ENCODE measurements around the gene FBXW12.

Gene FBXW12

DNA sequence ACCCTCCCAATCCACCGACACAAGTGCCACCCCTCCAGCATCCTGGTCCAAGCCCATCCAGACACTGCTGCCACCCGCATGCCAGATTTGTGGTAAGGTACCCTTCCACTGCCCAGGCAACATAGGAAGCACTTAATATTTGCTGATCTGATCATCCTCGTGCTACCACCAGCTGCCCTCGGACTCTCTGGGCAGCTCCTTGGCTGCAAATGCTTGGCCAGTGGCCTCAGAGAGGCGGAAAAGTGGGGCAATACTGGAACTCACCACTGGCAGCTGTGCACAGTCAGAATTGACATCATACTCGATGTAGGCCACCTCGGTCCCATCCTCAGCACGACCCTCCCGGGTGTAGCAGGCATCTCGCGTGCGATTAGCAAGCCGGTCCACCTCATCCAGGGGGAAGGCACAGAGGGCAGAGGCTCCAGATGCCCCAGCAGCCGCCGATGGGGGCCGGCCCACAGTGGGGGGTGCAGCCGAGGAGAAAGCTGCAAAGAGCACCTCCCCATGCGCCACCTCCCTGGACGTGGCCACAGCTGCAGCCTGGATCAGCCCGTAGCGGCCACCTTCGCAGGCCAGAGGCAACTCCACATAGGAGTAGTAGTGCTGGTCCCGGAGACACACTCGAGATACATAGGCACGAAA is 51.3 kb downstream of the FBXW12 start:
- no peak for DNase-seq

DNA sequence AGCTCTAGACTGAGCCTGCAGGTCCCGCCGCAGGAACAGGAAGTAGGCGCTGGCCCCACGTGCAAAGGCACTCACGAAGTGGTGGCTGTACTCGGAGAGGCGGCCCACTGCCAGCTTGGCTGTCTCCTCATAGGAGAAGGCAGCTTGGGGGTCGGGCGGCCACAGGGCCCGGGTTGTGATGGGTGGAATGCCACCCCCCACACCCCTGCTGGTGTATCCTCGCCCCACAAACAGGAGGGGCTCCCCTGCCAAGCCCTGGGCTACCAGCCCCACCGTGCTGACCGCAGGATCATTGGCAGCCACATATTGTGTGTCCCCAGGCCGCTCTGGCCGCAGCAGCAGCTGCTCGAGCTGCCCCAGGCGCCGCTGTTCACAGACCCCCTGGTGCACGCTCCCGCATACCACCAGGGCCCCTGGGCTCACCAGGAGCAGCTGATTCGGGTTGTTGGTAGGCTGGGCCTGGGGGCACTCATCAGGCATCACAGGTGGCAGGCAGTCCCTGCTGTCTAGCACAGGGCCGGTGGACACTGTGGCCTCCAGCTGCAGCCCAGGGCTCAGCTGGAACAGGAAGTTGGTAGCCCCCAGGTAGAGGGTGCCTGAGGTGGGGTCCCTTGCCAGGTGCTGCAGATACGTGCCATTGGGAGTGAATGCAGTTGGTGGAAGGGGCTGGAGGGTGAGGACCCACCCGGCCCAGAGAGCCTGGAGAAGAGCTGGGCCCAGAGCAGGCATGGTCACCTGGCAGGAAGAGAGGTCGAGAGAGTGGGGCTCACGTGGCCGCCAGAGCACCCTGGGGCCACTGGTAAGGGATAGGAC is 52.1 kb downstream of the FBXW12 start:
- DNase-seq: no peak

DNA sequence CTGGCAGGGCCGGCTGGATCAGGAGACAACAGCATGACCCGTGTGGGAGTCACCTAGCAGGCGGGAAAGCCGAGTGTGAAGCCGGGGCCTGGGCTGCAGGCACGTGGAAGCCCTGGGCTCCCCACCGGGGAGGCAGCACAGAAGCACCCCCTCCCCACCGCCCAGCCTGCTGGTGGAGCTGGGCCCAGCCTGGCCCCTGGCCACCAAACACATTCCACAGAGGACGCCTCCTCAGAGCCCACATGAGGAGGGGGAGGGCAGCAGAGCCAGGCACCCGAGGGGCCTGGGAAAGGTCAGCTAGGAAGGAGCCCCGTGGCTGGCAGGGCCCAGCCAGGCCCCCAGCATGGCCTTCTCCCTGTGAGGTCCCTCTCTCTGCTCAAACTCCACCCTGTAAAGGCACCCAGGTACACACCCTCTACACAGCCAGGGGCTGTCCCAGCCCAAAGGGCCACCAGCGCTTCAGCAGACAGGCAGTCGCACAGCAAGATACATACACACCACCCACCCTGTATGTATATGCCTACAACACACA is 53.3 kb downstream of the FBXW12 start:
- DNase-seq: no peak

DNA sequence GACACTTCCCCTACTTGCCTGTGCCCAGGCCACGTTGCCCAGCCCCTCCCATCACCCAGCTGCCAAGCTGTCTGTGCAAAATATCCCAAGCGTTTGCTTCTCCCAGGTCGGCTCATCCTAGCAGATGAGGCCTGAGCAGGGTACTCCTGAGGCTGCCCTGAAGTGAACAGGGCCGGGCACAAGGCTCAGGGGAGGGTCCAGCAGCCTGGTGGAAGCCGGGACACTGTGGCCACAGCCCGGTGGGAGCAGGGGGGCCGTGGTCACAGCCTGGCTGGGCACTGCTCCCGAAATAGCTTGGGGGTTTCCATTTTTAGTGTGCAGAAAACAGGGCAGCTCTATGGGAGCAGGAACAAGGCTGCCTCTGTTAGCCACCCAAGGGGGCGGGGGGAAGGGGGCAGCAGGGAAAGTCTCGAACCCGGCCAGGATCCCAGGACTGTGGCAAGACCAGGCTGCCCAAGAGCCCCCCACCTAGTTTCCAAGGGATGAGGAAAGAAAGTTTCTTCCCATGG is 54.4 kb downstream of the FBXW12 start:
- DNase-seq: no peak

DNA sequence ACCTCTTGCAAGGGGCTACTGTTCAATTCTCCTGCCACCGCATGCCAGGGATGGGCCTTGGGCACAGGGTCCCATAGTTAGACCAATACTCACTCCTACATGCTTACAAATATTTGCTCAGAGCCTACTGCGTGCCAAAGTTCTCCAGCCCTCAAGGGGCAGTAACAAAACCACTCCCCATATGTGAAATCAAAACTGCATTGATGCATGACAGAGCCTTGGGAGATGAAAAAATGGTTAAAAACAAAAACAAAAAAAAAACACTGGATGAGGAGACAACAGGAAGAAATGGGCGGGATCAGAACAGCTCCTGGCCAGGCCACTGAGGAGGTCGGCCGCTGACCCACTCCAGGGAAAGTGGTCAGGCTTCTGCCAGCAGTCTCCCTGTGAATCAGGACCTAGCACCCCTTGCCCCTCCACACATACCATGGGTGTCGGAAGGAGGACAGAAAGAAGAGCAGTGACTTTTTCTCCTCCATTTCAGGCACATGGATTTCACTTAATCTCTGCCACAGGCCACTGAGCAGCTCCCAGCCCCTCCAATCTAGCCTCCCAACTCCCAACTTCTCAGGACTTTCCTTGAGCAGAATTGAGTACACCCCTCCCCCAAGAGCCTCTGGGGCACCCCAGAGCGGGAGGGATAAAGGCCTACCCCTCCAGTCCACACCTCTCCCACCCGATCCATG is 55.1 kb downstream of the FBXW12 start:
- DNase-seq: no peak

DNA sequence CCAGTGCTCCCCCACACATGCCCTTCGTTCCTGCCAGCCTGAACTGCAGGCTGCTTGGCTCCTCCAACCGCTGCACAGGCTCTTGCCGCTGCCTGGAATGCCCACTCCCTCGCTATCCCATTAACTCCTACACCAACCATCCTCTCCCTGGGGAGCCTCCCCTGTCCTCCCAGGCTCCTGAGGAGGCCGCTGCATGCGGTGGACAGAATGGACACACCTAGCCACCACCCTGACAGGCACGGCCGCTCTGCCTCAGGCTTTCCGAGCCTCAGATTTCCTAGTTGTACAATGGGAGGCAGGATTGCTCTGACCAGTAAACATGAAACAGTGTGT is 55.6 kb downstream of the FBXW12 start:
- DNase-seq: no peak

DNA sequence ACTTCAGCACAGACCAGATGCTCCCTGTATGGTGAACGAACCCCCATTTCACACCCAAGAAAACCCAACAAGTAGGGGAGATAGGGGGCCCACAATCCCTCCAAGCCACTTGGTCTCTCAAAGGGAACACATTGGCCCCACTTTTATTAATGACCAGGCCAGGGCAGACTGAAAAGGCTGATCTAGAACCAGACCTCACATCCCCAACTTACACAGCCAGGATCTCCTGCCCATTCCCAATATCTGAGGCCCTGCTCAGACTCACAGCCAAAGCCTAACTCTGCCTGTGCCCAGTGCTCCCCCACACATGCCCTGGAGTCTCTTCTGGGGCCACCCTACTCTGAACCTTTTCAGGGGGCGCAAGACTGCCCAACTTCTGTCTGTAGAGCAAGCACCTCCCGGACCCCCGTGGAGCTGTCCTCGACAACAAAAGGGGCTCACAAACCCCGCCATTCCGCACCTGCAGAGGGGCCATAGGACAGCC is 56.1 kb downstream of the FBXW12 start:
- no peak for DNase-seq

DNA sequence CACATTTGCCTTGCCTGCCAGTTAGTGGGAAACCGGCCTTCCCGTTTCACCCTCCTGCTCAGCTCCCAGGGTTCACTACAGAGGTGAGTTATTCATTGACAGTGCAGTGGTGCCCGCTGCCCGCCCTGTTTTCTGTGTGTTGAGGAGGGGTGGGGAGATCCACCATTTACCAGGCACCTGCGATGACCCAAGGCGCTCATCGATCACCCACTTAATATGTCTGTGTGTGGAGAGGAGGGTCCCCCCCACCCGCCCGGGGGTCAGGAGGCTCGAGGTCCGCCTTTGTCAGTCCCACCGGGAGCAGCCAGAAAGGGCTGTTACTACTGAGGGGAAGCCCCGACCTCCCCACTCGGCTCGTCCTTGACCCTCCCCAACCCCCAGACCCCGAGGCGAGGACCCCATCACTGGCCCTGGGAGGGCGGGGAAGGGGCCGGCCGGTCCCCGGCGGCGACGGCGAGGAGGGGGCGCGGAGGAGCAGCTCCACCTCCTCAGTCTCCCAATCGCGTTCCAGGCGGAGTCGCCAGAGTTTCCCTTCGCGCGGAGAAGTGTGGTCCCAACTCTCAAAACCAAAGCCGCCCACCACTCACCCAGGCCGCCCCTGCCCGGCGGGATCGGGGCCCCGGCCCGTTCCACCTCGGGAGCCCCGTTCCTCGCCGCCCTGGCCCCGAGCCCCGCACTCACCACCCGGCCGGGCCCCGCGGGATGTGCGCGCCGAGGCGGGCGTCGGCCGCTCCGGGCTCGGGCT is 56.7 kb downstream of the FBXW12 start:
- no peak for DNase-seq

DNA sequence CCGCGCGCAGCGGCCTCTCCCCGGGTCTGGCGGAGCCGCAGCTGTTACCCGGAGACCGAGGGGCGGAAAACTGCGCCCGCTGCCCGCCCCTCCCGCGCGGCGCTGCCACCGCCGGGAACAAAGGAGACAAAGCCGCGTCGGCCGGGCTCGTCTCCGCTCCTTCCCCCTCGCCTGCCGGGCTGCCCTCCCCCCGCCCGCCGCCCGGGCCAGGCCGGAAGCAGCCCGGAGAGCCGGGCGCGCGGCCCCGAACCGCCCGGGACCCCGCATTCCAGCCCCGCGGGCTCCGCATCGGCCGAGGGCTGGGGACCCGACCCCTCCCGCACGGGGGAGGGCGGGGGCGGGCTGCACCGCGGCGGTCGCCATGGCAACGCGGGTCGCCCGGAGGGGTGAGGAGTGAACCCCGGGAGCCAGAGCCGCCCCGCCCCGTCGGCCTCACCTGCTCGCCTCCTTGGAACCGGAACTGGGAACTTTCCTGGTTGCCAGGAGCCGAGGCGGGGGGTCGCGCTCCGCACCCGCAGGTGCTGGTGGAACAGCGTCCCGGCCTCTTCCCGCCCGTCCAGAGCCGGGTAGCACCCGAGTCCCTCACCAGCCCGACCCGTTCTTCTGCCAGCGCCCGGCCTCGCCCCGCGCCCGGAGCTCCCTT is 57.4 kb downstream of the FBXW12 start:
- DNase-seq: no peak

DNA sequence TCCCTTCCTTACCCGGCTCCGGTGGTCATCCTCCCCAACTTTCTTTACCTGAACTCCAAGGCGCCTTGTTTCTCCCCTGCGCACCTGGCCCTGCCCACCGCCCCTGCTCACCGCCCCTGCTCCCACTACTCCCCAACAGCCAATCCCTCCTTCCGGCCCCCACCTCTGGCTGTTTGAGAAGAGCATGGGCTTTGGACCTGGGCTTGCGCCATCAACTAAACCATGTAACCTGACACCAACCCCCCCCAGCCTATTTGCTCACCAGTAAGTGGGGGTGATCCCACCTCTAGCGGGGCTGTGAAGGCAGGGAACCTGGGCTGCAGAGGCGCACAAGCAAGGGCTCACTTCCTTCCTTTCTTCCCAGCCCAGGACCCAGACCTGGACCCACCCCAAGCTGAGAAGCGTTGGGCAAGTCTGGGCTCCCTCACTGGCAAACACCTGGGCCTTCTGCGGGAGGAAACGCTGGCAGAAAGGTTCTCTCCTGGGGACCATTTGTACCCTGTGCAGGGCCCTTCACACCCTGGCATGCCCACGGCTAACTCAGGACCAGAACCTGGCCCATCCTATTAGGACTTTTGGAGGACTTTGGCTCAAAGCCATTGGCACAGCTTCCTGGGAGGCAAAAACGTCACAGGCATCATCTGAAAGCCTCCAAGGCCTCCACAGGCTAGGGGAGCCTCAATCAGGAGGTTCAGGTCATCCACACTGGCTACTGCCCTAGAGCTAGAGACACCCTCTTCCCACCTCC is 58.1 kb downstream of the FBXW12 start, which contains the start of gene PLXNB1:
Gene PLXNB1, minus strand, starts transcription at position 127 of the 748 bp plus-strand sequence. CDS start 5,475 bp downstream, outside the sequence.
- no peak for DNase-seq

DNA sequence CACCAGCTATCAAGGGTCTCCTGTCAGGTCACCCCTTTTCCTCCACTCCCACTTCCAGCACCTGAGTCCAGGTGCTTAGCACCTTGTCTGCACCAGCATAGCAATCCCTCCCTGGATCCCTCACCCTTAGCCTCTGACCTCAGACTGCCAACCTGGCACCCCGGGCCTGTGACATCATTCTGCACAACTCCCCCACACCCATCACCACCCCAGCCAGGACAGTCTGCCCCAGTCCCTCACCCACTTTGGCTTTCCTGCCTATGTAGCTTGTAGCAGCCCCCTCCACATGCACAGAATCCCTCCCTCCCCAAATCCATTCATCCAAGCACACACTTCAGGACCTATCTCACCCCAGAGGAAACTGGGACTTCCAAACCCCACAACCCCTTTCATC is 58.7 kb downstream of the FBXW12 start:
- no peak for DNase-seq

DNA sequence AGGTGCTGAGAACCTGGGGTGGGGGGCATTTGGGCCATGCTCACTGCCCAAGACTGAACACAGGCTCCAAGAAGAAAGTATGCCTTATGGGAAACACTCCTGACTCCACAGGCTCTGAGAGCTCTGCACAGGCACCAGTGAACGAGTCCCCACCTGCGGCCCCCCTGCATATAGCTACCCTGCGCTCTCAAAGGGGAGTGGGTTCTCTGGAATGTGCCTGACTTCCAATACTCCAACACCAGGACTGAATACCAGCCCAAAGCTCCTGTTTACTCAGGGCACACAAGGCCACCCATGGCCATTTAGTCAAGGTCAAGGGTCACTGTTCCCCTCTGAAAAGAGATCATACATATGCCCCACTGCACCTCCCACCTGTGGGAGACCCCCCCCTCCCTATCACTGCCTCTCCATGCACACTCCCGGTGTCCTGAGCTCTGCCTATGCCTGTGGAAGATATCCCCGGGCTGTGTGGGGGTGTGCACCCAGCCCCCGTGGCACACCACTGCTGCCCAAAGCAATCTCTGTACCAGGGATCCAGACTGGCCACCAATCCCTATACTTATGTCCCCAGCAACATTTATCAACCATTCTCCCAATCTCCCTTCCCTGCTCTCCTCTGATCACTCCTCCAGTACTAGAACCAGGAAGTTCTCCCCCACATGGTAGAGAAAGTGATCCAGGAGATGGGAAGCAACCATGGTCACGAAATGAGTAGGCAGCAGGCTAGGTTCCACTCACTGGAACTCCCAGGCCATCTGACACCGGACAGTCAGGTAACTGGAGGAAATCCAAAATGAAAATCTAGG is 59.4 kb downstream of the FBXW12 start:
- no peak for DNase-seq

DNA sequence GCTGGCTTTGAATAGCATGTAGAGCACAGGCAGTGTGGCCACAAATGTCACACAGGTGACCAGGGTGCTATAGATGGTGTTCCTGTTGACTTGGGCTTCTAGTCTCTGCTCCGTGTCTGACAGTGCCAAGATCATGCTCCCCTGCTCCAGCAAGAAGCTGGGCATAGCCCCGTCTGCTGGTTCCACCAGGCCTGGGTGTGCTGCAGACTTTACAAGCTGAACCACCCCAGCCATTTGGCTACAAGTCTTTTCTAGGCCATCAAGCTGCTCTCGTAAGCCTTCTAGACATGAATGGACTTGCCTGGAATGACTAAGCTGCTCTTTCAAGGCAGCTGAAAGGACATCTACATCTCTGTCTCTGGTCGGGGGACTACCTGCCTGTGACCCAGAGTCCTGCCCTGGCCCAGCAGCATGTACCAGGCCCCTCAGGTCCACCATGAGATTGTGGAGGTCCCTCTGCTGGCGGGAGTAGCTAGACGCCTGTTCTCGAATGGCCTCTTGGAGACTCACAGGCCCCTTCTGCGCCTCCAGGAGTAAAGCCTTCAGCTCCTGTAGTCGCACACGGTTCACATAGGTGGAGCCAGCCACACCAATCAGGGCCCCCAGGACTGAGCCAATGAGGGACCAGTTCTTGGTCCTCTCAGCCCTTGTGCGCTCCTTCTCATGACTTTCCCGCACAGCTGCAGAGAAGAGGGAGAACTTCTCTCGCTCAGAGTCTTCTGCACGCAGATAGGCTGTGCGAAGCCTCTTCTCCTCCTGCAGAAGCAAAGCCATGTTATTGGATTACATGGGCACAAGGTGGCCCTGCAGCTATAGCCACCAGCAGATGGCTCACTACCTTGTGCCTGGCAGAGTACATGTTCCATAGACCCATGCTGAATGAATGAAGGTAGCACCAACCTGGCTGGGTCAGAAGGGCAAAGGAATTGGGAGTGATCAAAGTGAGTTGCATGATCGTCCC is 60.7 kb downstream of the FBXW12 start:
- no peak for DNase-seq

DNA sequence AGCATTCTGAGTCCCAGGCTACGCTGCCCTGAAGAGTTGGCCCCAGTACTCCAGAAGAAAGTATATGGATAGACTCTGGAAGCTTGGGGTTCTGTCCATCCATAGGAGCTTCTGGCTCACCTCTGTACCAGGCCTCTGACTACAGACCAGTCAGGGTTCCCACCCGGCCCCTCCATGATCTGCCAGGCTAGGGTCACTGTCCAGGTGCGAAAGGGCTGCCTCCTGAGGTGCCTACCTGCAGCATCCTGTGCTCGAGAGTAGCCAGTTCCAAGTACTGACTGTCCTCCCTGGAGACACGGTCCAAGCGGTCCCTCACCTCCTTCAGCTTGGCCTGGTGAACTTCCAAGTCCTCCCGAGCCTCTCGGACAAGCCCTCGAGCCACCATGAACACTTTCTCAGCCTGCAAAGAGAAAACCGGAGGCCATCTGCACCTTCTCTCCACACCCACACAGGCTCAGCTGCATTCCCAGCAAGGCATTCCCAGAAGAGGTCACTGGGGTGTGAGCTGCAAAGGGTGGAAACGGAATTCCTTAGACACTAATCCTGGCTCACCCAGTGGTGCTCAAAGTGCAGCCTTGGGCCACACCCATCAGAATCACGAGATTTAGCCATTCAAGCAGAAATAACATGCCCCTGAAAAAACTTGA is 61.6 kb downstream of the FBXW12 start:
- no peak for DNase-seq

DNA sequence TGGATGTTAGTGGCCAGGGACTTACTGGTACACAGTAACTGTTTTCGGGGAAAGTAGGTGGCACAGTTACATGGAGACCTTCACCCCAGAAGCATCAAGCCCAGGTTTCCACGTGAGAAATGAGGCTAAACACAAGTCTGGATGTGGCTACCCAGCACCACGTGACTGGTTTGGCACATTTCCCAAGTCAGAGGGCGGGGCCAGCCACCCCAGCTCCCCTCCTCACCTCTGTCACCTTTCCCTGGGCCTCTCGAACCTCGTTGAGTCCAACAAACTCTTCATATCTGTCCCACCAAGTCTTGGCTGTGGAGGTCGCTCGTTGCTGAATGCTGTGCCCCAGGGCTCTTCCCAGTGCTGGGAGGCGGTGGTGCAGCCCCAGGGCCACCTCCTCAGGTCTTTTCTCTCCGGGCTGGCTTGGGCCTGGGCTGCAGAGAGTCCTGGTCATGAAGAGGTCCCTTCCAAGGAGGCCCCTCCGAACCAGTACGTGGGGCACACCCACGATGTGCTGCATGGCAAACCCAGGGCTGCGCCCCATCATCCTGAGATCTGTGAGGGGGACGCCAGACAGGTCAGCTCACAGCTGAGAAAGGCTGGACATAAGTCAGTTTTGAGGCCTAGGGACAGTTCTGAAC is 62.7 kb downstream of the FBXW12 start:
- DNase-seq: no peak

DNA sequence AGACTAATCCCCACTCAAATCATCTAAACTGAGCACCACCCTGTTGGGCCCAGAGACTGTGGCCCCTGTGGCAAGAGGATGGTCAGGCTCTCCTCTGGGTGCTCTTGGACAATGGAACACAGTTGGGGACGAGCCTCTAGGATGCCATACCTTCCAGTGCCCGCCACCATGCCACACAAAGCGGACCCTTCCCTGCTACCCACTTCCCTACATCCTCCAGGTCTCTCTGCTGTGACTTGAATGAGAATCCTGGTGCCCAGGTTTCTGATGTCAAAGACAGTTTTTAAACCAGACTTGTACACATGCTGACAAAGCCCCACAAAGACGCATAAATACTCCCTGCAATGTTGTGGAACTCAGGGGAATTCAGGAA is 63.2 kb downstream of the FBXW12 start:
- DNase-seq: no peak

DNA sequence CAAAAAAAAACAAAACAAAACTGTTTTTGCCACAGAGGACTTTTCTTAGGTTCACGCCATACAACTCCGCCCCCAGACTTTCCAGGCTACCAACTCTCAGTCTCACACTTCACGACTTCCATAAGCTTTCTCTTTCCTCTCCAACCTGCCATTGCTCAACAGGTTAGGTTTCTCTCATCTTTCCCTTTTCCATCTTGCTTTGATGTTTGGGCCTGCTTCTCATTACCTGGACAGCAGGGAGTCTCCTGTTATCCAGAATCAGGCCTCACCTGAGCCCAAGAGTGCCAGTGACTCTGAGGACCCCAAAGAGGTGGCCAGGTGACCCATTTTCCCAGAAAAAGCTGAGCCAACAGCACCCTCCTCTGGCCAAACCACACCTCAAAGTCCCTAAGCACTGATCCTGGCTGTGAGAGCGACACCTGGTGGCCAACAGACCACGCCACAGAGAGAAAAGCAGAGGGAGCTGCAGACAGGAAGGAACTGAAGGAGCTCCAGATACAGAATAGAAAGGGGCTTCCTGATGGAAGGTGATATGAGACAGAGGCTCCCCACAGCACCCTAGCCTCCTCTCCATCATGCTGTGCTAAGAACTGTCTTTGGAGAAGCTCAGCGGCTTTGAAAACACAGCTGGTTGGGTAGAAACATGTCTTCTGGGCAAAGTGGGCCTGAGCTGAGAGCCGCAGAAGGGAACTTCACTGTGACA is 63.9 kb downstream of the FBXW12 start:
- peak; percentile 33 to 75 for DNase-seq

DNA sequence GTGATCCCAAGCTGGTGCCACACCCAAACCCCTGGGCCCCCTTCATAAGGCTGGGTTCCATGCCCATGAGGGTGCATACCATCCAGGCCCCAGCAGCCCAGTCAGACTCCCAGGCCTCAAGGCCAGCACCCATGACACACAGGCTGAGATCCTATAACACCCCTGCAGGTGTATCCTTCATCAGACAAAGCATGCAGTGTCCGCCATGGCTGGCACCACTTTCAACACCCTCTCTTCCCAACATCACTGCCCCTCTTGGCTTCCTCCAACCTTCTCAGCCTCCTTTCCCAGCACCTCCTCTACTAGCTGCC is 64.4 kb downstream of the FBXW12 start:
- DNase-seq: no peak
